Dermis blood vessel endothelial cell (primary cell): ENCODE data around the gene PSMG2. TPM values are rescaled to one million over a fixed set of nuclear protein-coding genes. Genes with fewer than 3 reads are reported as not detected.
"Not testable (repeated sequence)": the region's sequence is repeated elsewhere in the genome, so short reads cannot be mapped to it uniquely, and the experiment has no call there.

Source experiments
- DNase-seq: peaks from one replicate; pipeline ENCODE4 v3.0.0; 2010
- total RNA-seq: library from RNA; depleted of rRNA; stranded (reverse); fragments of >200 nt; gene quantifications from 2 replicates; pipeline ENCODE4 v1.2.3, GENCODE V29; 2014

The PSMG2 gene
- total RNA-seq, 1 donor from 2014 or later = 79.0 TPM

DNA sequence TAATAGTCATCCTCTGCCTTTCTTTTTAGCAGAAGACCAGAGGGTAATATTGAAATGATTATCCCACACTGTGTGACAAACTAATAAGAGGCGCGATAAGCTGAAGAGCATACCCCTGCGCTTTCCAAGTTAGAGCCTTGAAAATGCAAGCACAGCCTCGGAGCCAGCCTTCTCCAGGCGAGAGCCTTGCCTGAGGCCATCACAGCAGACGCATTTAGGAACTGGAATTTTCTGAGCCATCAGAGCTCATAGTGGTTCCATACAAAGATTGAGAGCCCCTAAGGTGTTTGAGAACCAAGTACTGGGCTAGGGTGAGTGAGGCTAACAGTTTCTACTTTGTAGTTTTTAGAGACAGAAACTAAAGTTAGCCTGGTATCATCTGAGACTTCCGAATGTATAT lies 19.9 kb downstream of the PSMG2 start:
- no peak for DNase-seq

DNA sequence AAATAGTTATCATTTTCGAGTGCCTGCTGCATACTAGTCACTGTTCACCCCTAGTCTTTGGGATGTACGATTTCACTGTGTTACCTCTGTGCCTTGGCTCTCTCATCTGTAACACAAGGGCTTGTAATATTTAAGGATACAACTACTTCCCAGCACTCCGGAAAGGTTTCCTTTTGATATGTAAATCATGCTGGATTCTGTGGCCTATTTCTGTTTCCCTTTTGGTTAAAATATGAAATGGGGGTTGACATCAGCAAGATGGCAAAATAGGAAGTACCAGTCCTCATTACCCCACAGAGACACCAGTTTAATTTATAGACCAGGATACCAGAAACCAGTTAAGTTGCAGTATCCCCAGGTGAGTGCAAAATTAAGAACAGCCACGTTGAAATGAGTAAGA lies 23.5 kb downstream of the PSMG2 start:
- DNase-seq = no peak

DNA sequence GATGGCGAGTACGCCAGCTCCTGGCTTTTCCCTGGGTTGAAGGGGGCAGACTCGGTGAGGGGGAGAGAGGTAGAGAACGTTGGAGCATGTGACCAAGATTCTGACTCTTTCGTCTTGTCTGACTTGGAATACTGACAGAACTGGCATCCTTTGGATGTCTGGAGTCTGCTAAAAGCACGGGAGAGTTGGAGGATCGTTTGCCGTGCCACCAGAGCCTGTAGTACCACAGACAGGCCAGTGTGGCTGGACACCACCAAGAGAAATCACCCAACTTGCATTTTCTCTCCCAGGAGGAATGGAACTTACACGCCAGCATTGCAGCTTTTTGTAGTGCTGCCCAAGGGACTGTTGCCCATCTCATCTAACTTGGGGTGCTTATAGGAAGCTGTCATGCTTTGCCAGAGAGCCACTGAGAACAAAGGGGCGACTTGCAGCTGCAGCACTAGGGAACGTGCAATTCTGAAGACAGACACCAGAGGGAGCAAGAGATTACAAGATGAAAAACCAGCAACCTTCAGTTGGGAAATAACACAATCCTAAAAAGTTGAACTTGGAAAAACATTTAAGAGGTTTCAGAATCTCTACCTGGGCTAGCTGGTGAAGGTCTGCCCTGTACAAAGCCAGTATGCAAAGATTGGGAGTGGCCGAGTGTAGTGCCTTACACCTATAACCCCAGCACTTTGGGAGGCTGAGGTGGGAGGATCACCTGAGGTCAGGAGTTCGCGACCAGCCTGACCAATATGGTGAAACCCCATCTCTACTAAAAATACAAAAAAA lies 24.1 kb downstream of the PSMG2 start:
- DNase-seq = peak; percentile 89

DNA sequence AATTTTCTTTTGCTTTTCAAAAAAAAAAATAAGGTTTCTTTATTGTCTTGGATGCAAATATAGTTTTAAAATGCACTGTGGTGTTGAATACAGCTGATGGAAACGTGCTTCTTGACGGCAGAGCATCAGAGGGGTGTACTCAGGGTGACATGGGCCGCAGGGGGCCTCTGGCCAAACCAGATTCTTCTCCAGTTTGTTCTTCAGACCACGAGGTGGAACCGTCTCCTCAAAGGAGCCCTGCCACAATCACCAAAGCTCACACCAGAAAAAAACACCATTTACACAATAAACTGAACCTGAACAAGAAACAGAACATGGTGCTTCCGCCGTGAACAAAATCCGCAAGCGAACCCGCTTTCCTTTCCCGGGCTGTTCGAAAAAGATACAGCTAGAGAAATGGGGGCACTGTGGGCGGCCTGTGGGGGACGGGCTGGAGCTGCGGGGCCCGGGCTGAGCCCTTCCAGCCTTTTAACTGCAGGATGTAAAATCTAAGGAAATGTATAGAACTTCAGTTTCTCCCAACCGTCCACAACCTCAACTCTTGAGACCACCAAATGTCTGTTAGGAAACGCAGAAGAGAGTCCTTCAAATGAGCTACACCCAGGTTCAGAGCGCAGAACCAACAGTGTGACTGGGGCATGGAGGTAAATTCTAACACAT lies 34.5 kb downstream of the PSMG2 start:
- no peak for DNase-seq

- DNase-seq = no peak
These were observed 38.5 kb downstream of the PSMG2 start for GRCh38 chr18:12741351-12741750.

DNA sequence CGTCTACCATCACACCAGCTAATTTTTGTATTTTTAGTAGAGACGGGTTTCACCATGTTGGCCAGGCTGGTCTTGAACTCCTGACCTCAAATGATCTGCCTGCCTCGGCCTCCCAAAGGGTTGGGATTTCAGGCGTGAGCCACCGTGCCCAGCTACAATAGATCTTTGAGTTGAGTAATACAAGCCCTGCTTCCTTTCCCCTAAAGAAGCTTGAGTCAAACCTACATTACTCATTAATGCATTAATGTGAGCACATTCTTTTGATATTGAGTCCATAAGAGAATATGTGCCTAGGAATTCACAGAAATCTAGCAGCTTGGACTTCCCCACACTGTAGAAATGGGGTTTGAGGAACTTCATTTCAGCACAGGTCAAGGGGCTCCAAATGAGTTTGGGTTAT lies 39.6 kb downstream of the PSMG2 start:
- peak; percentile 26 for DNase-seq

DNA sequence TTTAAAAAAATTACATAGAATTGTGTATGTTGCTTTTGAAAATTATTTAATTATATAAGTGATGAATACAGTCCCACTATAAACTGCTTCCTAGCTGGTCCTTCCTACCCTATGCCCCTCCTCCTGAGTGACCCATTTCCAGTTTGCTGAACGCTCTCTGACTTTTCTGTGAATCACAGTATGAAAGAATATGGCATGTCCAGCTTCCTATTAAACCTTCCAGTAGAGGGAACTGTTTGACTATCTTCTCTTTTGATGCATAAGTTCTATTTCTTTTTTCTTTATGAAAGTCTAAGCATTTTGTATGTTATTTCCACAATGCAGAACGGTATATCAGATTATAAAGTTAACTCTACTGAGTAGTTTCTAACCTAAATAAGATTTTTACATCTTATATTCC lies 41.3 kb downstream of the PSMG2 start:
- DNase-seq = peak; percentile 79

GRCh38 chr18:12745095-12745795 lies 42.4 kb downstream of the PSMG2 start:
- no peak for DNase-seq

DNA sequence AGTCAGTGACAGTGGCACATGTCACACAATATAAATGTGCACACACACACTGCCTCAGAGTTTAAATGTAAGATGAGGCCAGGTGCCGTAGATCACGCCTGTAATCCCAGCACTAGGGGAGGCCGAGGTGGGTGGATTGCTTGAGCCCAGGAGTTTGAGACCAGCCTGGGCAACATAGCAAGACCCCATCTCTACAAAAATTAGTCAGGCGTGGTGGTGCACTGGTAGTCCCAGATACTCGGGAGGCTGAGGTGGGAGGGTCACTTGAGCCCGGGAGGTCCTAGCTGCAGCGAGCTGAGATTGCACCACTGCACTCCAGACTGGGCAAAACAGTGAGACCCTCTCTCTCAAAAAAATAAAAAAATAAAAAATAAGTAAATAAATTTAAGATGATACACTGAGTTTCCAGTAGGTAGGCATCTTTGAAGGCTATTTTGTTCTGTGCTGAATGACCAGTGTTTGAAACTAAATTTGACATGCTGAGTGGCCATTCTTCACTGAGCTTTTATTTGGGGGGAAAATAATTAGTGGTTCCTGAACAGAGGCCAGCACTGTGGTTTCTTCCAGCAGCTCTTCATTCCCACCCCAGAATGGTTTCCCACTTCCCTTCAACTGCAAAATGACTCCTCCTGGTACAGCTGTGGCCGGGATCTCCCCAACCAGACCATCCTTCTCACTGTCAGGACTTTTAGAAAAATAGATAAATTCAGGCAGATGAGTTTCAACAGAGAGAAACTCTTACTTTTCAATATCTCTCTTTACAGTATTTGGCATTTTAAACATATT lies 44.9 kb downstream of the PSMG2 start:
- DNase-seq = no peak

DNA sequence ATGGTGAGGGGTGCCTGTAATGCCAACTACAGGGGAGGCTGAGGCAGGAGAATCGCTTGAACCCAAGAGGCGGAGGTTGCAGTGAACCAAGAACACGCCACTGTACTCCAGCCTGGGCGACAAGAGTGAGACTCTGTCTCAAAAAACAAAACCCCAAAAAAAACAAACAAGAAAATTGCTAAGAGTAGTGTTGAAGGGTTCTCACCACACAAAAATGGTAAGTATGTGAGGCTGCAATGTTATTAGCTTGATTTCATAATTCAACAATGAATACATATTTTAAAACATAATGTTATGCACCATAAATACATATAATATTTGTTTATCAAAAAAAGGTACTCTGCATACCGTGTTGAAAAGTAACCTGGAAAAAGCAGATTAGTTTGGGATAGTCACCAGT lies 45.8 kb downstream of the PSMG2 start:
- DNase-seq = no peak

DNA sequence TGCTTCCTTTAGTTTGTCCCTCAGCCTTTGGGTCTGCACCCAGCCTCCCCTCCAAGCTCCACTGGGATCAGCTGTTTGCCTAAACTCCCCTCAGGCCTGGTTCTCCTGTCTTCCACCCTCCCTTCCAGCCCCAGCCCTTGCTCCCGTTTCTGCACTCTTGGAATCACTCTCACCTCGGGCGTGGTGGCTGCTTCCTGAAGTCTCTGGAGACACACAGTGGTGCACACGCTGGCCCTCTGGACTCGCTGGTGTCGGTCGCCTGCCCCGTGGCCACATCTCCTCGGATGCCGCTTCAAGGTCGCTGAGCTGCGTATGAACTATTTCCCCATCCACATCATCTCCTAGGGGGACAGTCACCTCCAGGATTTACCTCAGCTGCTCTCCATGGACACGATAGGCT lies 46.3 kb downstream of the PSMG2 start:
- no peak for DNase-seq

- no peak for DNase-seq
These were observed 47.4 kb downstream of the PSMG2 start for GRCh38 chr18:12750076-12750714.

DNA sequence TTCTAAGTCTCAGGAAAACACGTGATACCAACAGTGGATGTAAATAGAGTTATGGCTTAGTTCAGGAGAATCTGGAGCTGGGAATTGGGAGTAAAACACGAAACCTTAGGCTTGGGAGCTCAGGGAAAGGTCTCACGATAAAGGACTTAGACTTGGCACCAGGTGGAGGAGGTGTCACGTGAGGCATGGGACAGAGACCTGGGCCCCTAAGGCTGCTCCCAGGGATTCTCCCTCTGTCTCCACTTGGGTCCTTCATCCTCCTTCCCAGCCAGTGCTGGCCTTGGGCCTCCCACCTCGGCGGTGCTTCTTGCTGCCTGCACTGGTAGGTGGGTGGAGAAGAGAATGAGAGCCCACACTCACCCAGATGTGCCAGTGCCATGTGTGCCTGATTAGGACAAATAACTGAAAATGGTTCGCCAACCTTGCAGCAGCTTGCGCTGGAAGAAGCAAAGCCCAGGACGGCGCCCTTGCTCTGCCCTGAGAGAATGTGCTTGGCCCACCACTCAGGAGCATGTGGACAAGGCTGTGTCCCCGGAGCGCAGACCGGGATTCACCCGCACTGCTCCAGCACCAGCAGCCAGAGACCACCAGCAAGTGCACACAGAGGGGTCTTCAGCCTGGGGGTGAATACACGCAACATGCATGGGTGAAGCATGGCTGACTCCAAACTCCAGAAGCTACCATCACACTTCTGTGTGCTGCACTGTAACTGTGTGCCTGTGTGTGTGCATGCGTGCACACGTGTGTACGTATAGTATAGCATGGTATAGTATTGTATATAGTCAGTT lies 48.1 kb downstream of the PSMG2 start:
- DNase-seq = no peak

DNA sequence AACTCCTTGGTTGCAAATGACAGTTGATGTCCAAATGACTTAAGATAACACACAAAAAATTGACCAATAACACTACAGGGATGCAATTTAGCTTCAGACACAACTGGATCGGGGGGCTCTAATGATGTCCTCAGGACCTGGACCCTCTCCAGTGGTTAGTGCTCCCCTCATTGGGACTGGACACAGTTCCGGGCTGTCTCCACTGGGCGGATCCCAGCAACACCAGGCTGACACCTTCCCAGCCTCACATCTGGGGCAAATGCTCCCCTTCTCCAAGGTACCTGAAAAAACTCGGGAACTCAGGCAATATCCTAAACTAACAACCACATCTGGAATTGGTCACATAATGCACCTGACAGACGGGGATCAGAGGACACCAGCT lies 48.7 kb downstream of the PSMG2 start:
- DNase-seq = no peak

DNA sequence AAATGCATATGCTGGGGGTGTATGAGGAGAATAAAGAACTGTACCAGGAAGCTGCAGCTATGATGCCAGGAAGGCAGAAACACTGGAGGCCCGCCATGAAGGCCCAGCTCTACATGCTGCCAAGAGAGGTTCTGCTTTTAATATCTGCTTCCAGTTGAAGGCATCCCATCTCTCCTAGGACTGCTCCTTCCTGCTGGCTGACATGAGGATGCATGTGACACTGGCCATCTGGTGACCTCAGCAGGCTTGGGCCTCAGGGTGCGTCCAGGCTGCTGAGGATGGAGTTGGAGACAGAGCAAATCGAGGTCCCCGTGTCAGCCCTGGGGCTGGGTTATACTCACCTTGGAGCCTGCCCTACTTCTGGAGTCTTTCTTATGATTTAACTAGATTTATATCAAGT lies 49.0 kb downstream of the PSMG2 start:
- DNase-seq = no peak

DNA sequence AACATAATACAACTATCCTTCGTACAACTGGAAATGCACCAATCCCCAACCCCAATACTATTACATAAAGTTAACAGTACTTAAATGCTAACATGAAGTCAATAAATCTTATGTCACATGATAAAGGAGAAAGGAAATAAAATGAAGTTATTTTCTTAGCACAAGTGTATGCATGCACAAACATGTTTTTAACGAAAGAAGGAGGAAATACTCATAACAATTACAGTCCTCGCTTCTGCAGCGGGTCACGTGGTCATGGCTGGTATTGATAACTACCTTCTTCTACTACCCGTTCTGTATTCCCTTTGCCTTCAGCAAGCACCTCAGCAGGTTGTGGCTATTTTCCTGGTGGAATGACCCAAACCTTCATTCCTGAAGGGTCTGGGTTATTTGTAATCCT lies 51.7 kb downstream of the PSMG2 start:
- DNase-seq = no peak

GRCh38 chr18:12755606-12756005 lies 52.8 kb downstream of the PSMG2 start:
- not testable (repeated sequence) for DNase-seq

DNA sequence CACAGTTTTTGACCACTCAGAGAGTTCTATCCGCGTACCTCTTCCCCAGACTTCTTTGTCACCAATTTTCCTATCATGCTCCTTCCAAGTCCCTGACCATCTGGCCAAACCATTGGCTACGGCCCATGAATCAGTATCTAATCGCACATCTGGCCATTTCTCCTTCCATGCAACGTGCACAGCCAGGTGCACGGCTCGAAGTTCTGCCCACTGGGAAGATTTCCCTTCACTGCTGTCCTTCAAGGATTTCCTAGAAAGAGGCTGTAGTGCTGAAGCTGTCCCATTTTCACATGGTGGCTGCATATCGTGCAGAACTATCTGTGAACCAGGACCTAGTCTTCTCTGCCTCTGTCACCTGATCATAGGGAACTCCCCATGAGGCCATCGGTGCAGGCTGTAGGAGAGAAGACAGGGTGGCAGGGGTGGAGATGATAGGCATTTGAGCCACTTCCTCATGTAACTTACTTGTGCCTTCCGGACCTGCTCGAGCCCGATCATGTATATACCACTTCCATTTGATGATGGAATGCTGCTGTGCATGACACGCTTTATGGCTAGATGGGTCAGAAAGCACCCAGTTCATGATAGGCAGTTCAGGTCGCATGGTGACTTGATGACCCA lies 53.9 kb downstream of the PSMG2 start:
- DNase-seq = not testable (repeated sequence)

GRCh38 chr18:12758566-12758965 lies 55.7 kb downstream of the PSMG2 start:
- DNase-seq = not testable (repeated sequence)

DNA sequence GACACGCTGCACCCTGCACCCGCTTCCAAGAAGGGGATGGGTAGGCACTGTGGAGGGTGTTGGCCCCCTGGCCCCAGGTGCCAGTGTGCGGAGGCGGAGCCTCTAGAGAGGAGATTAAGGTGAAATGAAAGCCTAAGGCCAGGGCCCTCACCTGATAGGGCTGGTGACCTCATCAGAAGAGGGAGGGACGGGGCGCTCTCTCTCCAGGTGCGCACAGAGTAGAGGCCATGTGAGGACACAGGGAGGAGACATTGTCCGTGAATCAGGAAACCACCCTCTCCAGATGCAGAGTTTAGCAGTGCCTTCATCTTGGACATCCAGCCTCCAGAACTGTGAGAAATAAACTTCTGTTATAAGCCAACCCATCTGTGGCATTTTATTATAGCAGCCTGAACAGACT lies 62.3 kb downstream of the PSMG2 start:
- no peak for DNase-seq

DNA sequence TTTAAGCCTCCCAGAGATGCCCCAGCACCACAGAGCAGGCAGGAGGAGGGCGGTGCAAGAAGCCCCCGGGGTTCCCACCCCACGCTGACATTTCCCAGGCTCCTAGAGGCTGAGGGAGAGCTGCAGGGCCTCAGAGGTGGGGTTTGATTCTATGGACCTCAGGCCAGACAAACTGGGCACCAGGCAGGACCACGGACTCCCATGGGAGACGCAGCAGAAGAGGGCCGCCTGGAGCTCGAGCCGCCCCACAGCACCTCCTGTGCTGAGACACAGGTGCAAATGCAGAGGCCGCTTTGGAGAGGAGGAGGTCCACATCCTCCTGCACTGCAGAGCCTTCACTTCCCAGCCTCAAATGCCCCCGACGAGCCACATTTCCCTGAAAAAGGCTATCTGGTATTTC lies 62.7 kb downstream of the PSMG2 start:
- DNase-seq = no peak
